NCI-H82 treated with DMSO at 0.1 percent for 48 hours (cell line): Measurements from ENCODE around the gene ELP5.
"Not testable (repeated sequence)": the region's sequence is repeated elsewhere in the genome, so short reads cannot be mapped to it uniquely, and the experiment has no call there.

Experiments used
- DNase-seq: peaks from one replicate; lab custom pipeline; 2025; ENCODE audit not compliant: unreplicated experiment; lab: John Stamatoyannopoulos, UW

The ELP5 gene

GRCh38 chr17:7235693-7236665 is 16.0 kb upstream of the ELP5 start:
- no peak for DNase-seq

GRCh38 chr17:7236808-7237207 is 15.2 kb upstream of the ELP5 start:
- no peak for DNase-seq

DNA sequence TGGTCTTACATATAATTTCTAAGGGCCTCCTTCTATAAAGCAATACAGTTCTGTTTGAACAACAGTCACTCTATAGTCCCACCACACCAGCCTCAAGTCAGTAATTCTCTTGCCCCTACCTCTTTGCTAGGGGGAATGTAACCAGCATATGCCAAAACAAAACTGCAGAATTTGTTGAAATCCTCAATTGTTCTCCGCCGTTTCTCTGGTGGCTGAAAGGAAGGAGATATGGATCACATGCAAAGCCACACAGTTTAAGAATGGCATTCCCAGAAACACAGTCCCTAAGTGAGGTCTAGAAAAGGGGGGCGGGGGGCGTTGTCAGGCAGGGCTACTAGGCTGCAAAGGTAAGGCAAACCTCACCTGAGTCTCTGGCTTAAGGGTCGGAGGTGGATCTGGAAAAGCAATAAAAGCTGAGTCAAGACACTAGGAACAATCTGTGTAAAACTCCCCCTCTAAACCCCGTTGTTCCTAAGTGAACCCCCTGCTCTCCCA is 14.7 kb upstream of the ELP5 start:
- DNase-seq = no peak

- peak; percentile 52 for DNase-seq
Measured at GRCh38 chr17:7237761-7238419, 14.1 kb upstream of the ELP5 start.

DNA sequence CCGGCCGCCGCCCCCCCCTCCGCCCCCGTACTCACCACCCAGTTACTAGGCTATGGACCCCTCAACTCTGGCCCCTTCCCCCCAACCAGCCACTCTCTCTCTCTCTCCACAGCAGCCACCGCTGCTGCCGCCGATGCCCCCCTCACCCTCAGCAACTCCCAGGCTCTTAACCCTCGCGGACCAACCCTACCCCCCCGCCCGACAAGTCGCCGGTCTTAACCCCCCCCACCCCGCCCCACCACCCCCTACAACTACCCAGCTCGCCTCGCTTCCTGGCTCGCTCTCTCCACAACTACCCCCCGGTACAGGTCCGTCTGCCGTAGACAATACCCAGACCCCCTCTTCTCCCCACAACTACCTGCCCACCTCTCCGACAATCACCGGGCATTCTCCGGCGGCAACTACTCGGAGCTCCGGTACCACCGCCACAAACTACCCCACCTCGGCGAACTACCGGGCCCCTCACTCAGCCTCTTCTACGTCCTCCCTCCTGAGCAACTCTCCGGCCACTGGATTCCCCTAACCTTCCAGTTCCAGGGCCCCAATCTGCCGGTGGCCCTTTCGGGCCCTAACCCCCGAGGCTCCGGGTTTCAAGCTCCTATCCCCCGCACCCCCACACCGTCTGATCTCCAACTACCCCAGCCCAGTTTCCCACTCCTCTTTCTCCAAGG is 13.5 kb upstream of the ELP5 start:
- DNase-seq = no peak

- peak; percentile 100 for DNase-seq
Measured at GRCh38 chr17:7239091-7240027, 12.7 kb upstream of the ELP5 start, which contains the start of gene PHF23. Gene PHF23 (minus strand): TSS chr17:7239457. CDS start chr17:7239279, 178 bp downstream.

DNA sequence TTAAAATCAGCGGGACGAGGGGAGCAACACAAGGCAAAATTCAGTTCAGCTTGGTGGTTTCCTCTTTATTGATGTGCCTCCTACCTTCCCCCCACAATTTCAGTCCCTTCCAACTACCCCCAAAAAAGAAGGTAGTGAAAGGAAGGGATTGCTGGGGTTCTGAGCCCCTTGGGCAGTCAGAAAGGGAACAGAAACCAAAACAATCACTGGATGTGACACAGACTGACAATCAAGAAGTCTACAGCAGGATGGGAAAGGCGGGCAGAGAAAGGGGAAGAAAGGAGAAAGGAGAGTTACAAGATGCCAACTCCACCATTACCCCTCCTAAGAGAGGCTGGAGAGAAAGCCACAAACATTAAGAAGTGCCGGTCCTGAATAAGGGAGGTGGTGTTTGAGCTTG is 11.6 kb upstream of the ELP5 start:
- DNase-seq = no peak

DNA sequence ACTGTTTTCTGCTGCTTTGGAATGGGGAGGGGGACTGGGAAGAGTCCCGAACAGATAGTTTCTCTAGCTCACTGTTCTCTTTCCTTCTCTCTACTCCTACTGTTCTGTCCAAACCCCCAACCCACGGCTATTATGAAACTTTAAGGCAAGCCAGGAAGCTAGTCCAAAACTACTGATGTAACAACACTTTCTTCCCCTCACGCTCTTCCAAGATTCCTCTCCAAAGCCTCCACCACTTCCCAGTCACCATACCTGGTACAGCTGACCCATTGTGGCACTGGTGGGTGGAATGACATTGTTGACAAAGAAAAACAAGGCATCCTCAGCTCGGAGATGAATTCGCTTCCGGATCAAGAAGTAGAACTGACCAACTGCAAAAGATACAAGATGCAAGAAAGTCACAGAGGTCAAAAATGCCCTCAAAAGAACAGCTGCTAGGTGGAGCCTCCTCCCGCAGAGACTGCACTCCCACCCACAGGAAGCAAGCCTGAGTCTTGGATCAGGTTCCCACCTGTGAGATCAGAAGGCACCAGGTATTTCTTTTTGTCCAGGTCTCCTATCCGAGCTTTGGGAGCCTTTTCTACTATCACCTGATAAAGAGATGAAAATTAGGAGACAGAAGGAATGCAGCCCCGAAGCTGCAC is 10.8 kb upstream of the ELP5 start:
- DNase-seq = no peak

- DNase-seq = peak; percentile 87
Measured at GRCh38 chr17:7241783-7242716, 10.0 kb upstream of the ELP5 start, which contains the start of gene GABARAP. Gene GABARAP (minus strand): TSS chr17:7242449. CDS start chr17:7242330, 119 bp downstream.

- peak; percentile 95 for DNase-seq
Measured at GRCh38 chr17:7242717-7243452, 9.1 kb upstream of the ELP5 start.

GRCh38 chr17:7243453-7243729 is 8.6 kb upstream of the ELP5 start:
- no peak for DNase-seq

DNA sequence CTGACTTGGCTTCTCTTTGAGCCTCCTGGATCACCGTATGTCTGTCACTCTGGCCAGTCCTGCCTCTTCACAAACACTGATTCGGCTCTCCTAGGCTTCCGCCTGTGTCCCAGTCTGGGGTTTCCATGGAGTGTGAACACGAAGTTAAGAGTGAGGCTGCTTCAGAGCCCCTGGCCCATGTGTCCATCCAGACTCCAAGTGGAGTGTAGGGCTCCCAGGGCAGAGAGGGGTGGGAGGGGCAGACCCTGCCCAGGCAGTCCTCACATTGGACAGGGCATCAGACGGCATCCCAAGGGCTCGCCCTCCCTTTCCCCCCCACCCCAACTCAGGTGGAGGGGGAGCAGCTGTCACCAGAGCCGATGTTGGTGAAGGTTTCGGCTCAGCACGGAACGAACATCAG is 8.2 kb upstream of the ELP5 start:
- not testable (repeated sequence) for DNase-seq

DNA sequence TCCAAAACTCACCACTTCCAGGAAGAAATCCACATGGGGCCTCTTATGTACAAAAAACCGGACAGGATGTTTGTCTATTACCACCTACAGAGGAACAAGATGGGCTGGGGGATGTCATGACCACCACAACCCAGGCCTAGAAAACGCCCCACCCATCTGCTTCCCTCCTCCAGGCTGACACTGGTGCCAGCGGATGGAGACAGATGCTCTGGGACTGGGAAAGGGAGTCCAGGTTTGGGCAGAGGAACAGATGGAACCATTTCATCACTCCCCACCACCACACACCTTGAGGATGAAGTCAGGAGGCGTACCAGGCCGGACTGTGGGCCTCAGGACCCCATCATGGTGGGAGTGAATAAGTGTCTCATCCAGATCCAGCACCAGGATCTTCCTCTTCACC is 5.2 kb upstream of the ELP5 start:
- DNase-seq = no peak

GRCh38 chr17:7248796-7249195 is 3.2 kb upstream of the ELP5 start:
- DNase-seq = no peak

DNA sequence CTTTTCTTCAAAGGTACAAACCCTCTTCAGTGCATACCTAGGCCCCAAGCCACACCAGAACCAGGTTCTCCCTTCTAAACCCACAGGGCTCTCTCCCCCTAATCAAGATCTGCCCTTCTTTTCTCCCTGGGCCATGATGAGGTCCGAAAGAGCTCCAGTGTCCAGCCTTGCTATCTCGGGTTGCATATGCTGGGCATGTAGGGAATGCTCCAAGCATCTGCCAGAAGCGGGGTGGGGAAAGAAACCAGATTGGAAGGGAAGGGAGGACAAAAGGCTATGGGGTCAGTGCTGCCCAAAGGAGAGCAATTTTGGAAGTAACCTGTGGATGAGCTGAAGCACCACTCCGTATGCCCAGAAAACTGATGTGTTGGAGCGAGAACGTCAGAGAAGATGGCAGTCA is 2.8 kb upstream of the ELP5 start:
- no peak for DNase-seq

- DNase-seq = no peak
Measured at GRCh38 chr17:7249830-7250229, 2.2 kb upstream of the ELP5 start.

- DNase-seq = no peak
Measured at GRCh38 chr17:7250695-7251627, 1.1 kb upstream of the ELP5 start.
